ENCODE results near the gene IFIT1B. TPM values are rescaled to one million over a fixed set of nuclear protein-coding genes. Genes with fewer than 3 reads are reported as not detected.

Gene IFIT1B
- total RNA-seq, 1 experiment from 2014 or later, result not detected

DNA sequence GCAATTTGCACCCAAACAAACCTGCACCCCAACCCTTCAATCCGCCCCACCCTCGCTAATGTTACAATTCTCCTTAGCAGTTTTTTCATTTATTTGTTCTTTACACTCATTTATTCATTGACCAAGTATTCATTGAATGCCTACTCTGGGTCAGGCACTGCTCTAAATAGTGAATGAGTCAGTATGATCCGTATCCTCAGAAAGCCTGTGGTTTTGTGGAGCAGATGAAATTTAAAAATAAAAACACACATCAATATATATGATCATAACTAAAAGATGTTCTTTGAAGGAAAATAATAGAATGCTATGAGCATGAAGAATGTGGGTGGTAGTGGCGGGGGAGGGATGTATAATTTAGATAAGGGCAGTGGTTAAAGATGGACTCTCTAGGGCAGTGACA is 49.8 kb downstream of the IFIT1B start:
- ATAC-seq (no peak), DNase-seq (ENCODE audit: low spot score) (no peak)
- TF ChIP-seq GTF2I (CRISPR knock-in tag; conservative IDR thresholded peaks at IDR 0.05) (no peak), PRRX2 (CRISPR knock-in tag; IDR thresholded peaks at IDR 0.05) (no peak), ZNF232 (CRISPR knock-in tag; IDR thresholded peaks at IDR 0.05) (no peak)
- TF ChIP-seq, protein P1, sequence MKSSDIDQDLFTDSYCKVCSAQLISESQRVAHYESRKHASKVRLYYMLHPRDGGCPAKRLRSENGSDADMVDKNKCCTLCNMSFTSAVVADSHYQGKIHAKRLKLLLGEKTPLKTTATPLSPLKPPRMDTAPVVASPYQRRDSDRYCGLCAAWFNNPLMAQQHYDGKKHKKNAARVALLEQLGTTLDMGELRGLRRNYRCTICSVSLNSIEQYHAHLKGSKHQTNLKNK (CRISPR knock-in tag; IDR thresholded peaks at IDR 0.05), result no peak
- TF ChIP-seq, protein P2, sequence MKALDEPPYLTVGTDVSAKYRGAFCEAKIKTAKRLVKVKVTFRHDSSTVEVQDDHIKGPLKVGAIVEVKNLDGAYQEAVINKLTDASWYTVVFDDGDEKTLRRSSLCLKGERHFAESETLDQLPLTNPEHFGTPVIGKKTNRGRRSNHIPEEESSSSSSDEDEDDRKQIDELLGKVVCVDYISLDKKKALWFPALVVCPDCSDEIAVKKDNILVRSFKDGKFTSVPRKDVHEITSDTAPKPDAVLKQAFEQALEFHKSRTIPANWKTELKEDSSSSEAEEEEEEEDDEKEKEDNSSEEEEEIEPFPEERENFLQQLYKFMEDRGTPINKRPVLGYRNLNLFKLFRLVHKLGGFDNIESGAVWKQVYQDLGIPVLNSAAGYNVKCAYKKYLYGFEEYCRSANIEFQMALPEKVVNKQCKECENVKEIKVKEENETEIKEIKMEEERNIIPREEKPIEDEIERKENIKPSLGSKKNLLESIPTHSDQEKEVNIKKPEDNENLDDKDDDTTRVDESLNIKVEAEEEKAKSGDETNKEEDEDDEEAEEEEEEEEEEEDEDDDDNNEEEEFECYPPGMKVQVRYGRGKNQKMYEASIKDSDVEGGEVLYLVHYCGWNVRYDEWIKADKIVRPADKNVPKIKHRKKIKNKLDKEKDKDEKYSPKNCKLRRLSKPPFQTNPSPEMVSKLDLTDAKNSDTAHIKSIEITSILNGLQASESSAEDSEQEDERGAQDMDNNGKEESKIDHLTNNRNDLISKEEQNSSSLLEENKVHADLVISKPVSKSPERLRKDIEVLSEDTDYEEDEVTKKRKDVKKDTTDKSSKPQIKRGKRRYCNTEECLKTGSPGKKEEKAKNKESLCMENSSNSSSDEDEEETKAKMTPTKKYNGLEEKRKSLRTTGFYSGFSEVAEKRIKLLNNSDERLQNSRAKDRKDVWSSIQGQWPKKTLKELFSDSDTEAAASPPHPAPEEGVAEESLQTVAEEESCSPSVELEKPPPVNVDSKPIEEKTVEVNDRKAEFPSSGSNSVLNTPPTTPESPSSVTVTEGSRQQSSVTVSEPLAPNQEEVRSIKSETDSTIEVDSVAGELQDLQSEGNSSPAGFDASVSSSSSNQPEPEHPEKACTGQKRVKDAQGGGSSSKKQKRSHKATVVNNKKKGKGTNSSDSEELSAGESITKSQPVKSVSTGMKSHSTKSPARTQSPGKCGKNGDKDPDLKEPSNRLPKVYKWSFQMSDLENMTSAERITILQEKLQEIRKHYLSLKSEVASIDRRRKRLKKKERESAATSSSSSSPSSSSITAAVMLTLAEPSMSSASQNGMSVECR (CRISPR knock-in tag; IDR thresholded peaks at IDR 0.05; ENCODE audit: borderline replicate concordance), result no peak
- TF ChIP-seq, protein P3, sequence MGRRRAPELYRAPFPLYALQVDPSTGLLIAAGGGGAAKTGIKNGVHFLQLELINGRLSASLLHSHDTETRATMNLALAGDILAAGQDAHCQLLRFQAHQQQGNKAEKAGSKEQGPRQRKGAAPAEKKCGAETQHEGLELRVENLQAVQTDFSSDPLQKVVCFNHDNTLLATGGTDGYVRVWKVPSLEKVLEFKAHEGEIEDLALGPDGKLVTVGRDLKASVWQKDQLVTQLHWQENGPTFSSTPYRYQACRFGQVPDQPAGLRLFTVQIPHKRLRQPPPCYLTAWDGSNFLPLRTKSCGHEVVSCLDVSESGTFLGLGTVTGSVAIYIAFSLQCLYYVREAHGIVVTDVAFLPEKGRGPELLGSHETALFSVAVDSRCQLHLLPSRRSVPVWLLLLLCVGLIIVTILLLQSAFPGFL (CRISPR knock-in tag; IDR thresholded peaks at IDR 0.05; ENCODE audit: borderline replicate concordance), result no peak
- no peak overlapping the region for H3K4me3 Mint-ChIP-seq
- POLR2A ChIA-PET, result no interaction called here
- H3K9me3 Mint-ChIP-seq, result no peaks in the 10 kb centered on the region
- H3K4me1 Mint-ChIP-seq, result peaks cover 52% of the 10 kb centered on the region
- CTCF ChIA-PET, result interaction anchor here (5.2 kb wide), 1 partner anchor 135 kb away, joined by 28 read pairs; no protein-coding TSS in a partner anchor
- H3K27ac Mint-ChIP-seq, result no peak overlapping the region
- no peaks in the 10 kb centered on the region for H3K27me3 Mint-ChIP-seq (ENCODE audit: low read depth)
- H3K36me3 Mint-ChIP-seq, result peaks cover 4% of the 10 kb centered on the region; the same call in 1 of the 2 replicates

DNA sequence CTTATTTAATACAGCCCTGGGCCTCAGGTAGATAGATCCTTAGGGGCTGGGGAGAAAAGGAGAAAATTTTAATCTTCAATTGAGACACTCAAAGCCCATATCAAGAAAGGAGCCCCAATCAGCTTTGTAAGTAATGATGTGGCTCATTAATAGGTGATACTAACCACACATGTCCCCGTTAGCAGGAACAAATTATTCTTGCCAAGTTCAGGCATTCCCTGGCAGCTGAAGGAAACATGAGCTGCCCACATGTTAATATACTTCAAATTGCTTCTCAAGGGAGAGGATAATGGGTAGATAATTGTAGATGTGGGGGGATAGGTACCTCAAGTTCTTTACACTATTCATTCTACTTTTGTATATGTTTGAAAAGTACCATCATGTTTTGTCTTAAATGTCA is 51.0 kb downstream of the IFIT1B start:
- DNase-seq (ENCODE audit: low spot score) (no peak), ATAC-seq (no peak)
- Mint-ChIP-seq H3K9me3 (no peaks in the 10 kb centered on the region), H3K27me3 (ENCODE audit: low read depth) (no peaks in the 10 kb centered on the region), H3K27ac (no peak overlapping the region; the same call in 1 of the 2 replicates), H3K4me3 (no peak overlapping the region), H3K36me3 (peaks cover 4% of the 10 kb centered on the region; the same call in 1 of the 2 replicates), H3K4me1 (peaks cover 55% of the 10 kb centered on the region)
- ChIA-PET POLR2A (no interaction called here), CTCF (interaction anchor here (0.7 to 5.2 kb wide), 4 partner anchors 107 to 181 kb away, joined by 3 to 28 read pairs (median 4); partner anchors contain the start of gene SLC16A12)
- TF ChIP-seq ZNF416 (CRISPR knock-in tag; IDR thresholded peaks at IDR 0.05) (no peak), NFYB (CRISPR knock-in tag; conservative IDR thresholded peaks at IDR 0.05; ENCODE audit: low read depth) (no peak), NFATC4 (CRISPR knock-in tag; IDR thresholded peaks at IDR 0.05) (no peak), ZNF263 (CRISPR knock-in tag; IDR thresholded peaks at IDR 0.05; ENCODE audit: low read depth) (no peak), GTF2I (CRISPR knock-in tag; conservative IDR thresholded peaks at IDR 0.05) (no peak), TEAD1 (CRISPR knock-in tag; IDR thresholded peaks at IDR 0.05) (no peak), NR1H2 (CRISPR knock-in tag; IDR thresholded peaks at IDR 0.05) (no peak), SMAD3 (CRISPR knock-in tag; IDR thresholded peaks at IDR 0.05; ENCODE audit: borderline replicate concordance) (no peak)
- TF ChIP-seq, protein P4, sequence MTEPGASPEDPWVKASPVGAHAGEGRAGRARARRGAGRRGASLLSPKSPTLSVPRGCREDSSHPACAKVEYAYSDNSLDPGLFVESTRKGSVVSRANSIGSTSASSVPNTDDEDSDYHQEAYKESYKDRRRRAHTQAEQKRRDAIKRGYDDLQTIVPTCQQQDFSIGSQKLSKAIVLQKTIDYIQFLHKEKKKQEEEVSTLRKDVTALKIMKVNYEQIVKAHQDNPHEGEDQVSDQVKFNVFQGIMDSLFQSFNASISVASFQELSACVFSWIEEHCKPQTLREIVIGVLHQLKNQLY (CRISPR knock-in tag; IDR thresholded peaks at IDR 0.05), result no peak
- TF ChIP-seq, protein P5, sequence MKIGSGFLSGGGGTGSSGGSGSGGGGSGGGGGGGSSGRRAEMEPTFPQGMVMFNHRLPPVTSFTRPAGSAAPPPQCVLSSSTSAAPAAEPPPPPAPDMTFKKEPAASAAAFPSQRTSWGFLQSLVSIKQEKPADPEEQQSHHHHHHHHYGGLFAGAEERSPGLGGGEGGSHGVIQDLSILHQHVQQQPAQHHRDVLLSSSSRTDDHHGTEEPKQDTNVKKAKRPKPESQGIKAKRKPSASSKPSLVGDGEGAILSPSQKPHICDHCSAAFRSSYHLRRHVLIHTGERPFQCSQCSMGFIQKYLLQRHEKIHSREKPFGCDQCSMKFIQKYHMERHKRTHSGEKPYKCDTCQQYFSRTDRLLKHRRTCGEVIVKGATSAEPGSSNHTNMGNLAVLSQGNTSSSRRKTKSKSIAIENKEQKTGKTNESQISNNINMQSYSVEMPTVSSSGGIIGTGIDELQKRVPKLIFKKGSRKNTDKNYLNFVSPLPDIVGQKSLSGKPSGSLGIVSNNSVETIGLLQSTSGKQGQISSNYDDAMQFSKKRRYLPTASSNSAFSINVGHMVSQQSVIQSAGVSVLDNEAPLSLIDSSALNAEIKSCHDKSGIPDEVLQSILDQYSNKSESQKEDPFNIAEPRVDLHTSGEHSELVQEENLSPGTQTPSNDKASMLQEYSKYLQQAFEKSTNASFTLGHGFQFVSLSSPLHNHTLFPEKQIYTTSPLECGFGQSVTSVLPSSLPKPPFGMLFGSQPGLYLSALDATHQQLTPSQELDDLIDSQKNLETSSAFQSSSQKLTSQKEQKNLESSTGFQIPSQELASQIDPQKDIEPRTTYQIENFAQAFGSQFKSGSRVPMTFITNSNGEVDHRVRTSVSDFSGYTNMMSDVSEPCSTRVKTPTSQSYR (CRISPR knock-in tag; IDR thresholded peaks at IDR 0.05), result no peak
- TF ChIP-seq, protein P6, sequence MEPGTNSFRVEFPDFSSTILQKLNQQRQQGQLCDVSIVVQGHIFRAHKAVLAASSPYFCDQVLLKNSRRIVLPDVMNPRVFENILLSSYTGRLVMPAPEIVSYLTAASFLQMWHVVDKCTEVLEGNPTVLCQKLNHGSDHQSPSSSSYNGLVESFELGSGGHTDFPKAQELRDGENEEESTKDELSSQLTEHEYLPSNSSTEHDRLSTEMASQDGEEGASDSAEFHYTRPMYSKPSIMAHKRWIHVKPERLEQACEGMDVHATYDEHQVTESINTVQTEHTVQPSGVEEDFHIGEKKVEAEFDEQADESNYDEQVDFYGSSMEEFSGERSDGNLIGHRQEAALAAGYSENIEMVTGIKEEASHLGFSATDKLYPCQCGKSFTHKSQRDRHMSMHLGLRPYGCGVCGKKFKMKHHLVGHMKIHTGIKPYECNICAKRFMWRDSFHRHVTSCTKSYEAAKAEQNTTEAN (CRISPR knock-in tag; IDR thresholded peaks at IDR 0.05), result no peak
- TF ChIP-seq, protein P7, sequence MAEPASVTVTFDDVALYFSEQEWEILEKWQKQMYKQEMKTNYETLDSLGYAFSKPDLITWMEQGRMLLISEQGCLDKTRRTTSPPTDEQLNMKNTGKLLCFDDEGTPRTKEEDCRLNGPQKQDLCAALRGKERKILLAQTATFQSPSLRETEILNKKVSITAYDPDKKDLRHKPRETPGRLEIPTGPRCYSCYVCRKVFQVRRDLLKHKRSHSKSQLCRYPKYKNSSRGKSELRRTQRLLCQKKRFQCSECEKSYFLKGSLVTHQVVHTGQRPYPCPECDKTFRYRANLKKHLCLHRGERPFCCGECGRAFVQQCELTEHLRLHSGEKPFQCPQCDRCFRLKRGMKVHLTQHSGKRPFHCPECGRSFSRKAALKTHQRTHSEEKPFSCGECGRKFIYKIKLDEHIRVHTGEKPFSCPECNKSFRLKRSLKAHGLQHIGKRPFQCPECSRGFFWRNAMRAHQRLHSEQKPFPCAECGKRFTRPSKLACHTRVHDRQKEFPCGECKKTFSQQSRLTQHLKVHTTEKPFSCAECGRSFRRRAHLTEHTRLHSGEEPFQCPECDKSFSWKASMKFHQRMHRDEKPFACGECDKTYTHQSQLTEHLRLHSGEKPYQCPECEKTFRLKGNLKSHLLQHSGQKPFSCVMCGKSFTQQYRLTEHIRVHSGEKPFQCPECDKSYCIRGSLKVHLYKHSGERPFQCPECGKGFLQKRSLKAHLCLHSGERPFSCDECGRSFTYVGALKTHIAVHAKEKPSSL (CRISPR knock-in tag; conservative IDR thresholded peaks at IDR 0.05), result no peak
- TF ChIP-seq, protein P8, sequence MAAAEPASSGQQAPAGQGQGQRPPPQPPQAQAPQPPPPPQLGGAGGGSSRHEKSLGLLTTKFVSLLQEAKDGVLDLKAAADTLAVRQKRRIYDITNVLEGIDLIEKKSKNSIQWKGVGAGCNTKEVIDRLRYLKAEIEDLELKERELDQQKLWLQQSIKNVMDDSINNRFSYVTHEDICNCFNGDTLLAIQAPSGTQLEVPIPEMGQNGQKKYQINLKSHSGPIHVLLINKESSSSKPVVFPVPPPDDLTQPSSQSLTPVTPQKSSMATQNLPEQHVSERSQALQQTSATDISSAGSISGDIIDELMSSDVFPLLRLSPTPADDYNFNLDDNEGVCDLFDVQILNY (CRISPR knock-in tag; IDR thresholded peaks at IDR 0.05), result no peak
- TF ChIP-seq, protein P9, sequence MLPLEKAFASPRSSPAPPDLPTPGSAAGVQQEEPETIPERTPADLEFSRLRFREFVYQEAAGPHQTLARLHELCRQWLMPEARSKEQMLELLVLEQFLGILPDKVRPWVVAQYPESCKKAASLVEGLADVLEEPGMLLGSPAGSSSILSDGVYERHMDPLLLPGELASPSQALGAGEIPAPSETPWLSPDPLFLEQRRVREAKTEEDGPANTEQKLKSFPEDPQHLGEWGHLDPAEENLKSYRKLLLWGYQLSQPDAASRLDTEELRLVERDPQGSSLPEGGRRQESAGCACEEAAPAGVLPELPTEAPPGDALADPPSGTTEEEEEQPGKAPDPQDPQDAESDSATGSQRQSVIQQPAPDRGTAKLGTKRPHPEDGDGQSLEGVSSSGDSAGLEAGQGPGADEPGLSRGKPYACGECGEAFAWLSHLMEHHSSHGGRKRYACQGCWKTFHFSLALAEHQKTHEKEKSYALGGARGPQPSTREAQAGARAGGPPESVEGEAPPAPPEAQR (CRISPR knock-in tag; IDR thresholded peaks at IDR 0.05), result no peak

All from WTC11 (cell line).